ENCODE results near the gene COL5A1. TPM values are rescaled to one million over a fixed set of nuclear protein-coding genes. Genes with fewer than 3 reads are reported as not detected.

COL5A1 gene
- total RNA-seq, 2 experiments from 2014 or later, result 0.09 to 0.16 TPM

GRCh38 chr9:134601764-134602163, 39.8 kb upstream of the COL5A1 start:
- ATAC-seq (no peak), DNase-seq (no peak)
- Mint-ChIP-seq H3K4me3 (no peak overlapping the region), H3K9me3 (ENCODE audit: low read depth) (no peaks in the 10 kb centered on the region), H3K27me3 (no peaks in the 10 kb centered on the region), H3K36me3 (no peaks in the 10 kb centered on the region), H3K27ac (no peak overlapping the region), H3K4me1 (no peaks in the 10 kb centered on the region)
- CTCF ChIA-PET, result interaction anchor here (0.8 kb wide), 1 partner anchor 287 kb away, joined by 3 read pairs; no protein-coding TSS in a partner anchor

GRCh38 chr9:134602547-134603362, 38.8 kb upstream of the COL5A1 start:
- H3K27me3 Mint-ChIP-seq, result no peaks in the 10 kb centered on the region
- no peaks in the 10 kb centered on the region for H3K36me3 Mint-ChIP-seq
- ATAC-seq (no peak), DNase-seq (peak; percentile 9)
- no peak overlapping the region for H3K27ac Mint-ChIP-seq
- CTCF ChIA-PET, result no interaction called here
- H3K4me3 Mint-ChIP-seq, result no peak overlapping the region
- no peaks in the 10 kb centered on the region for H3K9me3 Mint-ChIP-seq (ENCODE audit: low read depth)
- H3K4me1 Mint-ChIP-seq, result no peaks in the 10 kb centered on the region

GRCh38 chr9:134604834-134605233, 36.8 kb upstream of the COL5A1 start:
- Mint-ChIP-seq H3K9me3 (ENCODE audit: low read depth) (no peaks in the 10 kb centered on the region), H3K4me1 (no peaks in the 10 kb centered on the region), H3K4me3 (no peak overlapping the region), H3K36me3 (no peaks in the 10 kb centered on the region), H3K27ac (no peak overlapping the region), H3K27me3 (peaks cover 4% of the 10 kb centered on the region)
- ATAC-seq, result no peak
- CTCF ChIA-PET, result no interaction called here
- DNase-seq, result peak; percentile 5

GRCh38 chr9:134605351-134605965, 36.1 kb upstream of the COL5A1 start:
- DNase-seq, result peak; percentile 31
- no peak for ATAC-seq
- no peak overlapping the region for H3K4me3 Mint-ChIP-seq

GRCh38 chr9:134605966-134606357, 35.6 kb upstream of the COL5A1 start:
- CTCF ChIA-PET, result no interaction called here
- H3K9me3 Mint-ChIP-seq (ENCODE audit: low read depth), result peaks cover 5% of the 10 kb centered on the region
- DNase-seq (peak; percentile 14), ATAC-seq (no peak)
- no peak overlapping the region for H3K27ac Mint-ChIP-seq
- H3K36me3 Mint-ChIP-seq, result no peaks in the 10 kb centered on the region
- H3K27me3 Mint-ChIP-seq, result peaks cover 4% of the 10 kb centered on the region
- H3K4me1 Mint-ChIP-seq, result no peaks in the 10 kb centered on the region
- no peak overlapping the region for H3K4me3 Mint-ChIP-seq

More at GRCh38 chr9:134605351-134605965, 36.1 kb upstream of the COL5A1 start:
- Mint-ChIP-seq H3K27ac (no peak overlapping the region), H3K36me3 (no peaks in the 10 kb centered on the region), H3K4me1 (no peaks in the 10 kb centered on the region), H3K9me3 (ENCODE audit: low read depth) (no peaks in the 10 kb centered on the region), H3K27me3 (peaks cover 4% of the 10 kb centered on the region)
- CTCF ChIA-PET, result no interaction called here

- Mint-ChIP-seq H3K27ac (no peak overlapping the region), H3K27me3 (peaks cover 4% of the 10 kb centered on the region), H3K9me3 (ENCODE audit: low read depth) (peaks cover 8% of the 10 kb centered on the region), H3K4me1 (no peaks in the 10 kb centered on the region), H3K4me3 (no peak overlapping the region), H3K36me3 (no peaks in the 10 kb centered on the region)
- DNase-seq (peak; percentile 38), ATAC-seq (no peak)
- CTCF ChIA-PET, result interaction anchor here (0.6 kb wide), 1 partner anchor 164 kb away, joined by 3 read pairs; no protein-coding TSS in a partner anchor
Observed at GRCh38 chr9:134606951-134607731, 34.5 kb upstream of the COL5A1 start.

GRCh38 chr9:134607971-134608370, 33.6 kb upstream of the COL5A1 start:
- Mint-ChIP-seq H3K36me3 (no peaks in the 10 kb centered on the region), H3K27ac (no peak overlapping the region), H3K9me3 (ENCODE audit: low read depth) (peaks cover 8% of the 10 kb centered on the region), H3K27me3 (peaks cover 4% of the 10 kb centered on the region), H3K4me3 (no peak overlapping the region), H3K4me1 (no peaks in the 10 kb centered on the region)
- ATAC-seq (no peak), DNase-seq (peak; percentile 18)
- CTCF ChIA-PET, result no interaction called here

GRCh38 chr9:134611046-134611445, 30.6 kb upstream of the COL5A1 start:
- no peak for ATAC-seq
- CTCF ChIA-PET, result no interaction called here
- H3K9me3 Mint-ChIP-seq (ENCODE audit: low read depth), result peaks cover 10% of the 10 kb centered on the region
- H3K36me3 Mint-ChIP-seq, result no peaks in the 10 kb centered on the region
- peak; percentile 7 for DNase-seq
- no peak overlapping the region for H3K27ac Mint-ChIP-seq
- H3K4me3 Mint-ChIP-seq, result no peak overlapping the region
- no peaks in the 10 kb centered on the region for H3K4me1 Mint-ChIP-seq
- H3K27me3 Mint-ChIP-seq, result peaks cover 4% of the 10 kb centered on the region

GRCh38 chr9:134612309-134612708, 29.3 kb upstream of the COL5A1 start:
- peaks cover 4% of the 10 kb centered on the region for H3K27me3 Mint-ChIP-seq
- H3K27ac Mint-ChIP-seq, result no peak overlapping the region
- H3K4me3 Mint-ChIP-seq, result no peak overlapping the region
- ATAC-seq (no peak), DNase-seq (no peak)
- CTCF ChIA-PET, result no interaction called here
- no peaks in the 10 kb centered on the region for H3K36me3 Mint-ChIP-seq
- H3K9me3 Mint-ChIP-seq (ENCODE audit: low read depth), result peaks cover 10% of the 10 kb centered on the region
- no peaks in the 10 kb centered on the region for H3K4me1 Mint-ChIP-seq

- Mint-ChIP-seq H3K4me1 (no peaks in the 10 kb centered on the region), H3K36me3 (no peaks in the 10 kb centered on the region), H3K4me3 (no peak overlapping the region), H3K9me3 (ENCODE audit: low read depth) (peaks cover 10% of the 10 kb centered on the region), H3K27ac (no peak overlapping the region), H3K27me3 (peaks cover 4% of the 10 kb centered on the region)
- CTCF ChIA-PET, result no interaction called here
- no peak for DNase-seq
- no peak for ATAC-seq
Observed at GRCh38 chr9:134612715-134613114, 28.9 kb upstream of the COL5A1 start.

GRCh38 chr9:134614256-134614655, 27.3 kb upstream of the COL5A1 start:
- Mint-ChIP-seq H3K36me3 (no peaks in the 10 kb centered on the region), H3K4me1 (no peaks in the 10 kb centered on the region), H3K9me3 (ENCODE audit: low read depth) (peaks cover 10% of the 10 kb centered on the region), H3K27me3 (peaks cover 3% of the 10 kb centered on the region), H3K27ac (no peak overlapping the region), H3K4me3 (no peak overlapping the region)
- ATAC-seq (no peak), DNase-seq (no peak)
- CTCF ChIA-PET, result no interaction called here

GRCh38 chr9:134616341-134616740, 25.3 kb upstream of the COL5A1 start:
- Mint-ChIP-seq H3K9me3 (ENCODE audit: low read depth) (peaks cover 5% of the 10 kb centered on the region), H3K27ac (no peak overlapping the region), H3K4me3 (no peak overlapping the region), H3K27me3 (no peaks in the 10 kb centered on the region), H3K4me1 (no peaks in the 10 kb centered on the region), H3K36me3 (no peaks in the 10 kb centered on the region)
- DNase-seq (no peak), ATAC-seq (no peak)
- CTCF ChIA-PET, result no interaction called here

GRCh38 chr9:134617246-134617645, 24.4 kb upstream of the COL5A1 start:
- Mint-ChIP-seq H3K4me3 (no peak overlapping the region), H3K27ac (no peak overlapping the region), H3K27me3 (no peaks in the 10 kb centered on the region), H3K9me3 (ENCODE audit: low read depth) (peaks cover 2% of the 10 kb centered on the region), H3K36me3 (no peaks in the 10 kb centered on the region), H3K4me1 (no peaks in the 10 kb centered on the region)
- CTCF ChIA-PET, result no interaction called here
- ATAC-seq (no peak), DNase-seq (no peak)

- CTCF ChIA-PET, result no interaction called here
- ATAC-seq, result no peak
- Mint-ChIP-seq H3K27me3 (no peaks in the 10 kb centered on the region), H3K4me1 (no peaks in the 10 kb centered on the region), H3K9me3 (ENCODE audit: low read depth) (peaks cover 2% of the 10 kb centered on the region), H3K27ac (no peak overlapping the region), H3K36me3 (no peaks in the 10 kb centered on the region), H3K4me3 (no peak overlapping the region)
- DNase-seq, result no peak
Observed at GRCh38 chr9:134617836-134618162, 23.8 kb upstream of the COL5A1 start.
